Activated CD8-positive, alpha-beta memory T cell treated with anti-CD3 and anti-CD28 coated beads for 4 hours (primary cell): ENCODE data around the gene PTGIR.

Experiments
- DNase-seq, 2 donors: peaks; one replicate each; pipeline ENCODE4 v3.0.0-alpha.2; 2020; ENCODE audit warnings: low read depth in 2 of 2

Gene PTGIR, protein sequence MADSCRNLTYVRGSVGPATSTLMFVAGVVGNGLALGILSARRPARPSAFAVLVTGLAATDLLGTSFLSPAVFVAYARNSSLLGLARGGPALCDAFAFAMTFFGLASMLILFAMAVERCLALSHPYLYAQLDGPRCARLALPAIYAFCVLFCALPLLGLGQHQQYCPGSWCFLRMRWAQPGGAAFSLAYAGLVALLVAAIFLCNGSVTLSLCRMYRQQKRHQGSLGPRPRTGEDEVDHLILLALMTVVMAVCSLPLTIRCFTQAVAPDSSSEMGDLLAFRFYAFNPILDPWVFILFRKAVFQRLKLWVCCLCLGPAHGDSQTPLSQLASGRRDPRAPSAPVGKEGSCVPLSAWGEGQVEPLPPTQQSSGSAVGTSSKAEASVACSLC

DNA sequence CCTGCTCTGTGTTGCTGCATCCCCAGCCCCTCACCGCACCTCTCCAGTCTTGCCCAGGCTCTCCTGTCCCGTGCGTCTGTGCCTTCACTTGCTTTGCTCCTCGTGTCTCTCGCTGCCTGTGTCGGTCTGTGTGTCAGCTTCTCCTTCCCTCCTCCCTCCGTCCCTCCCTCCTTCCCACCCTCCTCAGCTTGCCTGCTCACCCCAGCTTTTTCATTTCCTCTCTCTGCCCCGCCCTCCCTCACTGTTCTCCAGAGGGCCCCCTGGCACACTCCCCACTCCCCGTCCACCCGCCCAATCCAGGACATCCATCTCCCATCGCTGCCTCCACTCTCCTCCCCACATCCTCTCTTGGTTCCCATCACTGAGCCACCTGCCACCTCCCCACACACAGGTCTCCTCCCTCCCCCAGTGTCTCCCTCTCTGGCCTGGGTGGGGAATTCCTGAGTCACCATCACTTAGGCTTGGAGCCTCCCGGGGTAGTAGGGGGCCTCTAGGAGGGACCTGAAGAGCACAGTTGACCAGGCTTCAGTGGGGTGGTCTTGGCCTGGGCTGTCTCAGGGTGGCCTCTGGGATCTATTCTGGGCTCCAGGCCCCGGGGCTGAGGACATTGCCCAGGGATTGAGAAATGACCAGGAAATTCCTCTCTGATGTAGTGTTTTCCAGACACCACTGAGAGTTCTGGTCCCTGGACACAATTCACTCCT lies at the start of gene PTGIR:
Gene PTGIR, minus strand, starts transcription at position 132 of the 704 bp plus-strand sequence. CDS start 864 bp downstream, outside the sequence.
- DNase-seq, result no peak

DNA sequence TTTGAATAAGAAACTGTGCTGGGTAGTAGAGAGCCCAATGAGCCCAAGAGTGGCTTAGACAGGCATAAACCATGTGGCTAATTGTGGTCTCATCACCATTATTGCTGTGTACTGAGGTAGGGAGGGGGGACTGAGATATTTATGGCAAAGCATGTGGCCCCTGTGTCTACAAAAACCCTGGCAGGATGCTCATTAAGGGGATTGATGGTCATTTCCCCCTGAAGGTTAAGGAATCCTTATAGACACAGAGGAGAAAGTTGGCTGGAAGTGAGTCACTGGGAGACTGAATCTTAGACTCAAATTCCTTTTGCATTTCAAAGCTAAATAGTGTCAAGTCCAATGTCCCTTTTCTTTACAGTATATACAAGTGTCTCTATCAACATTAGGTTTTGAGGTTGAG lies 45.9 kb upstream of the PTGIR start:
- DNase-seq, result no peak

- DNase-seq, result no peak
These were observed 43.8 kb upstream of the PTGIR start for GRCh38 chr19:46668662-46669061.

GRCh38 chr19:46665072-46665471 lies 40.2 kb upstream of the PTGIR start:
- DNase-seq, result no peak

DNA sequence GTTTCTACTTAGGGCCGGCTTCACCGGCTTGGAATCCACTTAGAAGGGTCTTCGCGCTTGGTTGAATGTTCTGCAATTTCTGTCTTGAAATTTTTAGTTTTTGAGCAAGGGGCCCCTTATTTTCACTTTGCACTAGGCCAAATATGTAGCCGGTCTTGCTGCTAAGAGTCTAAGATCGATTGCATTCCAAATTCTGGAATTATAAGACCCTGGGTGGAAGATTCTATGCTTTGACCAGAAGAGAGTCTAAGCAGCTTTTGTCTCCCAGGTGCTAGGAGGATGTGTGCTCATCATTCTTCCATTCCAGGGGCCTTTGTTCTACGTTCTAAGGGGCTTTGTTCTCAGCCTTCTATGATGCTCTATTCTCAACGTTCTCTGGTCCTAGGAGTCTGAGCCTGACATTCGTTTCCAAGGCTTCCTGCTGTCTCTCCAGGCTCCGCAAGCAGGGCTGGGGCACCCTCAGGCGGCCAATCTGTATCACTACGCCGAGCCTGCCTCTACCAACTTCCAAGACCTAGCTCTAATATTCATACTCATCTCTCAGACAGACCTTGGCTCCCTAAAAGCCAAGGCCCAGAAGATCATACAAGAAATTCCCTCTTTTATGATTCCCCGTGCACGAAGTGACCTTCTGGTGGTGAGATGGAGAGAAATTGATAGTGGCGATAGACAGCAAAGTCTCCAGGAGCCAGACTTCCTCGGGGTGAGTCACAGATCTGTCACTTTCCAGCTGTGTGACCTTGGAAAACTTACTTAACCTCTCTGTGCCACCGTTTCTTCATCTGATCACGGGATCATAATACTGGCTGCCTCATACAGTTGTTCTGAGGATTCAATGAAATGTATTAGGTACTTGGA lies 37.1 kb upstream of the PTGIR start:
- peak; percentile 45 to 64 for DNase-seq

DNA sequence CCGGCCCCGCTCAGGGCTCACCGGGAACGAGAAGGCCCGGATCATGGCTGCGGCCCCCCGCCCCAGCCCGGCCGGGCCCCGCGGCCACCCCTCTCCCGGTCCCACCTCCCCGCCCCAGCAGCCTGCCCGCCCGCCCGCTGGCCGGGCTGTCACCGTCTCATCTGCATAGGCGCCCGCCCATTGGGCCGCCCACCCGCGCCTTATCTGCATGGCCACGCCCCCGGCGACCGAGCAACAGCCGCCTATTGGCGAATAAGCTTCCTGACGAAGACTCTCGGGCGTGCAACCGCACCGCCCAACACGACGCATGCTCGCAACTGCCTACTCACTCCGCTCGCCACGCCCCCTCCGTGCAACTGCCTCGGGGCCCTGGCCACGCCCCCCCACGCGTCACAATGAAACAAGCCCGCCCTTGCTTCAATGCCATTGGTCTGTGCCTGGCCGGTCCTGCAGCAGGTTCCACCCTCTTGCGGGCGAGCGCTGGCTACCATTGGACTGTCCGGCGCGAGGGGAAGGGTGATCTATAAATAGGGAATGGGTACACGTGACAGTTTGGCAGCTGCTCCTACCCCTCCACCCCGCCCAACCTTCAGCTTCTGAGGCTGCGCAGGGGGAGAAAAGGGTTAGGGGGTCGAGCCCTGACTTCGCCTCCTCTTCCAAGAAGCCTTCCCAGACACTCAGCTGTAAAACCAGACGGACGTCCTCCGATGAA lies 36.3 kb upstream of the PTGIR start, which contains the start of gene DACT3:
Gene DACT3, minus strand, starts transcription at position 163 of the 712 bp plus-strand sequence. Its CDS starts 118 bp downstream, at position 45.
- peak; percentile 99 to 100 for DNase-seq

GRCh38 chr19:46660551-46661019 lies 35.7 kb upstream of the PTGIR start:
- DNase-seq, result no peak

DNA sequence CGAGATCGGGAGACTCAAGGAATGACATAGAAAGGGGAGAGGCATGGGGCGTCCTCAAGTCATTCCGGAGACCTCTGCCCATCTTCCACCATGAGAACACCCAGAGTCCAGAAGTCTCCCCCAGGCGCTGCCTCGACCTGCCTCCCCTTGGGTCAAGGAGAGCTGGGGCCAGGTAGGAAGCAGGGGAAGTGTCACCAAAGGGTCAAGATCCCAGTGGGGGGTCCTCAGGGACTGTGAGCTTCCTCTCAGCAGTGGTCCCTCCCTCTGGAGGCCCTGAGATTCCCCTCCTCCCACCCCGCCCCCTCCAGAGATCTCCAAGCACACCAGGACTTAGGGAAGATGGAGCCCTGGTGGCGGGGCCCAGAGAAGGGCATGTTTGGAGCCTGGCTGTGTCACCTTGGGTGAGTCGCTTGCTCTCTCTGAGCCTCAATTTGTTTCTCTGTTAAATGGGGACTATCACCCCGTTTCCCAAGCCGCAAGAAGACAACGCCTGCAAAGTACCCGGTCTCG lies 35.2 kb upstream of the PTGIR start:
- DNase-seq, result no peak

GRCh38 chr19:46659151-46660007 lies 34.5 kb upstream of the PTGIR start:
- no peak for DNase-seq

DNA sequence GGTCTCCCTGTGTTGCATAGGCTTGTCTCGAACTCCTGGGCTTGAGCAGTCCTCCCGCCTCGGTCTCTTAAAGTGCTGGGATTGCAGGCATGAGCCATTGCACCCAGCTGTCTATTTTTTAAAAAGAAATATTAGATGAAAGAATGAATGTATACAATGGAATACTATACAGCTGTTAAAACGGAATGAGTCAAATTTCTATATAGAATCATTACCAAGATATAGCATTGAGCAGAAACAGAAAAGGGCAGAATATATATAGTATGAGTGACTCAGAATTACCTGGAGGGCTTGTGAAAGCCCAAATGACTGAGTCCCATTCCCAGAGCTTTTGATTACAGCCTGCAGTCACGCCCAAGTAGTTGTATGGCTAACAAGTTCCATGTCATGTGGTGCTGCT lies 31.7 kb upstream of the PTGIR start:
- DNase-seq, result no peak

- no peak for DNase-seq
These were observed 29.8 kb upstream of the PTGIR start for GRCh38 chr19:46654621-46655152.

GRCh38 chr19:46650445-46650844 lies 25.6 kb upstream of the PTGIR start:
- no peak for DNase-seq

DNA sequence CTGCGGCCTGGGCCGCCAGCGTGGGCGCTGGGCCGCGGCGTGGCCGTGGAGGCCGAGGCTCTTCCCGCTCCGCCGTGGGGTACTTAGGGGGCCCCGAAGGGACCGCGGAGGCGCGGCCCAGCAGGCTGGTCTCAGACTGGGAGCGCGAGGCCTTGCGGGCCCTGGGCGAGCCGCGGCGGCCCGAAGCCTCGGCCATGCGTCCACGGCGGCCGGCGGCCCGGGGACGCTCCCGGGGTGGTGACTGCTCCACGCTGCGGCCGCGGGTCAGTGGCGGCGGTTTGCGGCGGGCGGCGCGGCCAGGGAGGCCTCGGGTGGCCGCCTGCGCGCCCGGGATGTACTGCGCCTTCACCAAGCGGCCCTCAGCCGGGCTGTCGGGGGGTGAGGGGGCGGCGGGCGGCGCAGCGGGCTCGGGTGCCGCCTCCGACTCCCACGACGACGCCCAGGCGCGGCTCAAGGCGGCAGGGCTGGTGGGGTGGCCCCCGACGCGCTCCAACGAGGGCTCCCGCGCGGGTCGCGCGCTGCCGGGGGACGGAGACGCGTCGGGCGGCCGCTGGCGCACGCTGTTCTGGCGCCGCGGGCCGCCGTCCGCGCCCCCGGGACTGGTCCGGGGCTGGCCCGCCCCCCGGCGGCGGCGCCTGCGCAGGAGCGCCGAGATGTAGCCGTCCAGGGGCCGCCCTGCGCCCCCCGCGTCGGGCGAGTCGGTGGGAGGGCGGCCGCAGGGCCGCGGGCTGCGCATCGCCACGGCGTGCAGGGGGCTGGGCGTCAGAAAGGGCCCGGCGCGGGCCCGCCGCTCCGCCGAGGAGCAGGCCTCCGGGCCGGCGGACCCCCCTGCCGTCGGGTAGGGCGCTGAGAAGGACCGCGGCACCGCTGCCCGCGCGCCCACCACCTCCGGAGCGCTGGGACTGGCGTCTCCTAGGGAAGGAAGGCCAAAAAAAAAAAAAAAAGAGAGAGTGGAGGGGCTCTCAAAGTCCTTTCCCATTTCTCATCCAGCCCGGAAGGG lies 24.4 kb upstream of the PTGIR start:
- DNase-seq, result no peak

DNA sequence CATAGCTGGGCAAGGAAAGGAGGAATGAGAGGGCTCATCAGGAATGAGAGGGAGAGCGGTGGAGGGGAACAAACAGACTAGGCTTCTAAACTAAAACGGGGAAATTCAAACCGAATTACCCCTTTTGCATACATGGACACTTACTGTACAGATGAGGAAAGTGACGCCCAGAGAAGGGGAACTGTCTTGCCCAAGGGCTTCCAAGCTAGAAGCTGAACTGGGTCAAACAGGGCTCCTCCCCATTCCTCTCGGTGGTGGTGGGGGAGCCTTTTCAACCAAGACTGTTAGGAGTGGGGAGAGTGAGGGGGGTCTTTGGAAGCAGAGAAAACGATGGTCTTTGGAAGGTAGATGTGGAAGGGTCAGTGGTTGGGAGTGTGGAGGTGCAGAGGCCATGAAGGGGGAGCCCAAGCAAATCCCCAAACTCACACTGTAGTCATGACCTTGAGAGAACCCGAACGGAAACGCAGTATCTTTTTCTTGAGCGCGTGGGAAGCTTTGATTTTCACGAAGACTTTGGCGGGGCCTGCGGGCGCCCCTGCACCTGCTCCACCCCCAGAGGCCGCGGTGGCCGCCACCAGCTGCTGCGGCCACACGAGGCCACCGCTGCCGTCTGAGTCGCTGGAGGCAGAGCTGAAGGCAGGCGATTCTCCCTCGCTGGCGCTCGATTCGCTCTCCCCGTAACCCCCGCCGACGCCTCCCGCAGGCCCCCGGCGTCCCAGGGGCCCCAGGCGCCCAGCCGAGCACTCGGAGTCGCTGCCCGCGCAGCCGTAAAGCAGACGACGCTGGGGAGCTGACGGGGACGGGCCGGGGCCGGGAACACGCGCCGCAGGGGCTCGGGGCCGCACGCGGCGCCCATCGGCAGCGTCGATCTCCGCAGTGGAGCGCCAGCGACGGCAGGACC lies 23.4 kb upstream of the PTGIR start:
- no peak for DNase-seq

- DNase-seq, result no peak
These were observed 21.5 kb upstream of the PTGIR start for GRCh38 chr19:46646402-46646801.

GRCh38 chr19:46644720-46645119 lies 19.8 kb upstream of the PTGIR start:
- no peak for DNase-seq

- no peak for DNase-seq
These were observed 15.8 kb upstream of the PTGIR start for GRCh38 chr19:46640656-46641055.
